BLaER1 treated with 17β-estradiol and CSF1 and Interleukin-3, amounts not matched to agents 10 nM and 100 nM (cell line): ENCODE results near the gene SCAF1.

Experiments used
- H3K27ac ChIP-seq, 11 experiments: shearing (Covaris generic); formaldehyde crosslinking; 2 replicates each; pipeline ENCODE4 v1.8.1; 2022
- H3K27me3 ChIP-seq, 11 experiments: shearing (Covaris generic); formaldehyde crosslinking; 2 replicates each; pipeline ENCODE4 v1.8.1; 2022
- H3K36me3 ChIP-seq, 11 experiments: shearing (Covaris generic); formaldehyde crosslinking; 2 replicates each; pipeline ENCODE4 v1.8.1; 2022
- H3K4me1 ChIP-seq, 10 experiments: shearing (Covaris generic); formaldehyde crosslinking; 2 replicates each; pipeline ENCODE4 v1.8.1; 2022
- H3K4me2 ChIP-seq, 11 experiments: shearing (Covaris generic); formaldehyde crosslinking; 2 replicates each; pipeline ENCODE4 v1.8.1; 2022
- H3K4me3 ChIP-seq, 10 experiments: shearing (Covaris generic); formaldehyde crosslinking; 2 replicates each; pipeline ENCODE4 v1.8.1; 2022
- H3K9ac ChIP-seq, 11 experiments: shearing (Covaris generic); formaldehyde crosslinking; 2 replicates each; pipeline ENCODE4 v1.8.1; 2022
- H3K9me3 ChIP-seq, 11 experiments: shearing (Covaris generic); formaldehyde crosslinking; replicated peaks in 1 of 11; 2 replicates each; pipeline ENCODE4 v1.8.1; 2022
- H4K20me1 ChIP-seq, 11 experiments: shearing (Covaris generic); formaldehyde crosslinking; 2 replicates each; pipeline ENCODE4 v1.8.1; 2022
- Cebpa-rat ChIP-seq, 11 experiments: shearing (Covaris generic); IDR thresholded peaks; 2 replicates each; pipeline ENCODE4 v1.8.1; 2022

The SCAF1 gene

GRCh38 chr19:49596407-49596806, 45.6 kb upstream of the SCAF1 start:
- peaks cover 7 to 22% (median 11%) of the 10 kb centered on the region in 10 experiments; a peak in 19 of 20 replicates for H3K4me1 ChIP-seq
- H3K27me3 ChIP-seq: no peaks in the 10 kb centered on the region
- no peak overlapping the region for H3K9ac ChIP-seq
- no peak overlapping the region for H3K4me2 ChIP-seq
- H3K9me3 ChIP-seq: no peaks in the 10 kb centered on the region
- H4K20me1 ChIP-seq: peaks cover 34 to 95% (median 75%) of the 10 kb centered on the region in 11 experiments; a peak in 21 of 22 replicates
- TF ChIP-seq Cebpa-rat (IDR thresholded peaks at IDR 0.05): no peak
- no peak overlapping the region for H3K27ac ChIP-seq
- H3K4me3 ChIP-seq: no peak overlapping the region
- peaks cover 68 to 77% (median 73%) of the 10 kb centered on the region in 11 experiments for H3K36me3 ChIP-seq

- H3K4me3 ChIP-seq: no peak overlapping the region
- H3K36me3 ChIP-seq: peaks cover 76 to 84% (median 81%) of the 10 kb centered on the region in 11 experiments
- H4K20me1 ChIP-seq: peaks cover 38 to 97% (median 81%) of the 10 kb centered on the region in 11 experiments; a peak in 21 of 22 replicates
- H3K9ac ChIP-seq: no peak overlapping the region
- no peak for TF ChIP-seq Cebpa-rat (IDR thresholded peaks at IDR 0.05)
- H3K27ac ChIP-seq: no peak overlapping the region
- H3K4me1 ChIP-seq: peaks cover 7 to 20% (median 11%) of the 10 kb centered on the region in 10 experiments; a peak in 19 of 20 replicates
- H3K27me3 ChIP-seq: no peaks in the 10 kb centered on the region
- no peaks in the 10 kb centered on the region for H3K9me3 ChIP-seq
- H3K4me2 ChIP-seq: no peak overlapping the region
Measured at GRCh38 chr19:49596954-49597702, 44.9 kb upstream of the SCAF1 start.

GRCh38 chr19:49597703-49597974, 44.4 kb upstream of the SCAF1 start:
- Histone ChIP-seq H3K4me3 (no peak overlapping the region), H3K9ac (no peak overlapping the region), H3K9me3 (no peaks in the 10 kb centered on the region), H3K36me3 (peaks cover 81 to 89% (median 86%) of the 10 kb centered on the region in 11 experiments), H3K4me1 (peaks cover 7 to 15% (median 10%) of the 10 kb centered on the region in 10 experiments; a peak in 19 of 20 replicates), H3K27ac (no peak overlapping the region), H3K4me2 (no peak overlapping the region), H4K20me1 (peaks cover 37 to 97% (median 81%) of the 10 kb centered on the region in 11 experiments; a peak in 21 of 22 replicates), H3K27me3 (no peaks in the 10 kb centered on the region)
- no peak for TF ChIP-seq Cebpa-rat (IDR thresholded peaks at IDR 0.05)

- no peaks in the 10 kb centered on the region; a peak in 1 of 20 replicates for H3K4me1 ChIP-seq
- H3K27ac ChIP-seq: no peak overlapping the region
- peaks cover 43 to 100% (median 84%) of the 10 kb centered on the region in 11 experiments; a peak in 21 of 22 replicates for H4K20me1 ChIP-seq
- no peak overlapping the region for H3K4me2 ChIP-seq
- H3K4me3 ChIP-seq: no peak overlapping the region
- no peak for TF ChIP-seq Cebpa-rat (IDR thresholded peaks at IDR 0.05)
- no peaks in the 10 kb centered on the region for H3K27me3 ChIP-seq
- peaks cover 90 to 98% (median 95%) of the 10 kb centered on the region in 11 experiments for H3K36me3 ChIP-seq
- no peaks in the 10 kb centered on the region for H3K9me3 ChIP-seq
- peak overlapping the region in 2 of 11 experiments; percentile 18 to 23; a peak in 3 of 22 replicates for H3K9ac ChIP-seq
Measured at GRCh38 chr19:49599378-49600295, 42.4 kb upstream of the SCAF1 start.

- Histone ChIP-seq H3K9me3 (no peaks in the 10 kb centered on the region), H3K4me2 (no peak overlapping the region), H3K4me1 (peaks cover 0 to 11% (median 0%) of the 10 kb centered on the region in 10 experiments; a peak in 4 of 20 replicates), H4K20me1 (peaks cover 53 to 100% (median 89%) of the 10 kb centered on the region in 11 experiments; a peak in 21 of 22 replicates), H3K9ac (no peak overlapping the region), H3K27me3 (no peaks in the 10 kb centered on the region), H3K27ac (no peak overlapping the region), H3K4me3 (no peak overlapping the region), H3K36me3 (peaks cover 95 to 100% (median 100%) of the 10 kb centered on the region in 11 experiments)
- no peak for TF ChIP-seq Cebpa-rat (IDR thresholded peaks at IDR 0.05)
Measured at GRCh38 chr19:49601482-49602038, 40.4 kb upstream of the SCAF1 start.

- Histone ChIP-seq H3K9ac (no peak overlapping the region), H3K4me3 (no peak overlapping the region), H3K4me1 (peaks cover 0 to 11% (median 0%) of the 10 kb centered on the region in 10 experiments; a peak in 4 of 20 replicates), H3K9me3 (no peaks in the 10 kb centered on the region), H3K36me3 (peaks cover 96 to 100% (median 100%) of the 10 kb centered on the region in 11 experiments), H3K27ac (no peak overlapping the region), H3K27me3 (no peaks in the 10 kb centered on the region), H4K20me1 (peaks cover 59 to 100% (median 89%) of the 10 kb centered on the region in 11 experiments; a peak in 21 of 22 replicates), H3K4me2 (no peak overlapping the region)
- TF ChIP-seq Cebpa-rat (IDR thresholded peaks at IDR 0.05): no peak
Measured at GRCh38 chr19:49602806-49603205, 39.2 kb upstream of the SCAF1 start.

- Histone ChIP-seq H3K4me1 (peaks cover 0 to 11% (median 0%) of the 10 kb centered on the region in 10 experiments; a peak in 4 of 20 replicates), H3K27ac (peak overlapping the region in 1 of 11 experiments; percentile 13; a peak in 1 of 22 replicates), H4K20me1 (peaks cover 61 to 100% (median 87%) of the 10 kb centered on the region in 11 experiments), H3K36me3 (peaks cover 93 to 100% (median 100%) of the 10 kb centered on the region in 11 experiments), H3K9ac (peak overlapping the region in 2 of 11 experiments; percentile 43 to 60; a peak in 2 of 22 replicates), H3K4me3 (no peak overlapping the region), H3K27me3 (no peaks in the 10 kb centered on the region), H3K4me2 (peak overlapping the region in 2 of 11 experiments; percentile 5 to 19; a peak in 1 of 22 replicates), H3K9me3 (no peaks in the 10 kb centered on the region)
- TF ChIP-seq Cebpa-rat (IDR thresholded peaks at IDR 0.05): no peak
Measured at GRCh38 chr19:49605605-49606004, 36.4 kb upstream of the SCAF1 start.

- H3K27ac ChIP-seq: no peak overlapping the region
- H3K4me1 ChIP-seq: peaks cover 0 to 50% (median 21%) of the 10 kb centered on the region in 10 experiments; a peak in 12 of 20 replicates
- H3K4me3 ChIP-seq: no peak overlapping the region
- H3K27me3 ChIP-seq: no peaks in the 10 kb centered on the region
- H3K9me3 ChIP-seq: no peaks in the 10 kb centered on the region
- H3K4me2 ChIP-seq: no peak overlapping the region
- no peak for TF ChIP-seq Cebpa-rat (IDR thresholded peaks at IDR 0.05)
- H4K20me1 ChIP-seq: peaks cover 65 to 98% (median 89%) of the 10 kb centered on the region in 11 experiments
- peaks cover 68 to 99% (median 92%) of the 10 kb centered on the region in 11 experiments for H3K36me3 ChIP-seq
- no peak overlapping the region for H3K9ac ChIP-seq
Measured at GRCh38 chr19:49609499-49610092, 32.4 kb upstream of the SCAF1 start.
